ENCODE measurements around the gene TRAF3IP3.

The TRAF3IP3 gene

GRCh38 chr1:209755926-209756614 is at the start of gene TRAF3IP3:
Gene TRAF3IP3 (plus strand): TSS chr1:209756053. CDS start chr1:209760040, 3,987 bp downstream.
- in situ Hi-C loops (cut with MboI; ENCODE audit: low sequenced_read_pairs): no loop called here

- in situ Hi-C loops (cut with MboI; ENCODE audit: low sequenced_read_pairs): no loop called here
Observed at GRCh38 chr1:209706622-209707021, 49.2 kb upstream of the TRAF3IP3 start.

GRCh38 chr1:209707308-209707707 is 48.5 kb upstream of the TRAF3IP3 start:
- in situ Hi-C loops (cut with MboI; ENCODE audit: low sequenced_read_pairs): no loop called here

GRCh38 chr1:209708297-209708696 is 47.6 kb upstream of the TRAF3IP3 start:
- in situ Hi-C loops (cut with MboI; ENCODE audit: low sequenced_read_pairs): no loop called here

GRCh38 chr1:209710093-209710492 is 45.8 kb upstream of the TRAF3IP3 start:
- in situ Hi-C loops (cut with MboI; ENCODE audit: low sequenced_read_pairs): no loop called here

GRCh38 chr1:209710847-209711246 is 45.0 kb upstream of the TRAF3IP3 start:
- in situ Hi-C loops (cut with MboI; ENCODE audit: low sequenced_read_pairs): no loop called here

GRCh38 chr1:209714338-209714737 is 41.5 kb upstream of the TRAF3IP3 start:
- in situ Hi-C loops (cut with MboI; ENCODE audit: low sequenced_read_pairs): no loop called here

- in situ Hi-C loops (cut with MboI; ENCODE audit: low sequenced_read_pairs): no loop called here
Observed at GRCh38 chr1:209715314-209715713, 40.5 kb upstream of the TRAF3IP3 start.

GRCh38 chr1:209717818-209718217 is 38.0 kb upstream of the TRAF3IP3 start:
- in situ Hi-C loops (cut with MboI; ENCODE audit: low sequenced_read_pairs): no loop called here

- in situ Hi-C loops (cut with MboI; ENCODE audit: low sequenced_read_pairs): no loop called here
Observed at GRCh38 chr1:209720326-209720725, 35.5 kb upstream of the TRAF3IP3 start.

GRCh38 chr1:209720826-209721225 is 35.0 kb upstream of the TRAF3IP3 start:
- in situ Hi-C loops (cut with MboI; ENCODE audit: low sequenced_read_pairs): no loop called here

GRCh38 chr1:209721323-209721722 is 34.5 kb upstream of the TRAF3IP3 start:
- in situ Hi-C loops (cut with MboI; ENCODE audit: low sequenced_read_pairs): no loop called here

GRCh38 chr1:209723265-209723664 is 32.6 kb upstream of the TRAF3IP3 start:
- in situ Hi-C loops (cut with MboI; ENCODE audit: low sequenced_read_pairs): no loop called here

GRCh38 chr1:209723756-209724693 is 31.8 kb upstream of the TRAF3IP3 start:
- in situ Hi-C loops (cut with MboI; ENCODE audit: low sequenced_read_pairs): no loop called here

- in situ Hi-C loops (cut with MboI; ENCODE audit: low sequenced_read_pairs): no loop called here
Observed at GRCh38 chr1:209727286-209727685, 28.6 kb upstream of the TRAF3IP3 start.

- in situ Hi-C loops (cut with MboI; ENCODE audit: low sequenced_read_pairs): no loop called here
Observed at GRCh38 chr1:209727785-209728184, 28.1 kb upstream of the TRAF3IP3 start.

- in situ Hi-C loops (cut with MboI; ENCODE audit: low sequenced_read_pairs): no loop called here
Observed at GRCh38 chr1:209728466-209728865, 27.4 kb upstream of the TRAF3IP3 start.

- in situ Hi-C loops (cut with MboI; ENCODE audit: low sequenced_read_pairs): no loop called here
Observed at GRCh38 chr1:209729436-209729835, 26.4 kb upstream of the TRAF3IP3 start.

GRCh38 chr1:209732725-209733124 is 23.1 kb upstream of the TRAF3IP3 start:
- in situ Hi-C loops (cut with MboI; ENCODE audit: low sequenced_read_pairs): no loop called here

GRCh38 chr1:209733409-209734192 is 22.3 kb upstream of the TRAF3IP3 start:
- in situ Hi-C loops (cut with MboI; ENCODE audit: low sequenced_read_pairs): no loop called here

GRCh38 chr1:209736490-209737117 is 19.2 kb upstream of the TRAF3IP3 start:
- in situ Hi-C loops (cut with MboI; ENCODE audit: low sequenced_read_pairs): no loop called here

All from HL-60/S4 treated with phorbol 12-myristate 13-acetate at 8.2 ng/mL for 4 days and 3 days (cell line).